ENCODE measurements around the gene MOSMO. TPM values are rescaled to one million over a fixed set of nuclear protein-coding genes. Genes with fewer than 3 reads are reported as not detected.
"Not testable (repeated sequence)": the region's sequence is repeated elsewhere in the genome, so short reads cannot be mapped to it uniquely, and the experiment has no call there.

Gene MOSMO
- total RNA-seq, 2 donors from 2014 or later: 10.9 to 14.1 TPM

GRCh38 chr16:22093996-22094395, 86.1 kb downstream of the MOSMO start:
- no peak overlapping the region for H3K27ac Mint-ChIP-seq
- DNase-seq (ENCODE audit: low spot score) (no peak), ATAC-seq (no peak)
- peaks cover 0 to 3% of the 10 kb centered on the region in 2 donors for H3K4me1 Mint-ChIP-seq (ENCODE audit: low read depth in 2 of 2)
- H3K9me3 Mint-ChIP-seq: no peaks in the 10 kb centered on the region
- no peaks in the 10 kb centered on the region for H3K36me3 Mint-ChIP-seq
- H3K4me3 Mint-ChIP-seq: no peak overlapping the region
- H3K27me3 Mint-ChIP-seq: peaks cover 3 to 8% of the 10 kb centered on the region in 2 donors

GRCh38 chr16:22098405-22099255, 90.7 kb downstream of the MOSMO start:
- Mint-ChIP-seq H3K4me1 (ENCODE audit: low read depth in 2 of 2) (no peaks in the 10 kb centered on the region), H3K4me3 (no peak overlapping the region), H3K9me3 (no peaks in the 10 kb centered on the region), H3K27me3 (peaks cover 3 to 8% of the 10 kb centered on the region in 2 donors), H3K36me3 (no peaks in the 10 kb centered on the region), H3K27ac (no peak overlapping the region)
- no peak for DNase-seq (ENCODE audit: low spot score)
- ATAC-seq: no peak

GRCh38 chr16:22099256-22099975, 91.5 kb downstream of the MOSMO start:
- no peak overlapping the region for H3K27ac Mint-ChIP-seq

GRCh38 chr16:22103441-22103840, 95.5 kb downstream of the MOSMO start:
- Mint-ChIP-seq H3K36me3 (no peaks in the 10 kb centered on the region), H3K4me3 (no peak overlapping the region), H3K4me1 (ENCODE audit: low read depth in 2 of 2) (peaks cover 0 to 4% of the 10 kb centered on the region in 2 donors), H3K27me3 (no peaks in the 10 kb centered on the region), H3K27ac (no peak overlapping the region), H3K9me3 (no peaks in the 10 kb centered on the region)
- no peak for DNase-seq (ENCODE audit: low spot score)
- ATAC-seq: no peak

More at GRCh38 chr16:22099256-22099975, 91.5 kb downstream of the MOSMO start:
- peaks cover 3 to 8% of the 10 kb centered on the region in 2 donors for H3K27me3 Mint-ChIP-seq
- no peaks in the 10 kb centered on the region for H3K4me1 Mint-ChIP-seq (ENCODE audit: low read depth in 2 of 2)
- ATAC-seq: no peak
- H3K36me3 Mint-ChIP-seq: no peaks in the 10 kb centered on the region
- H3K4me3 Mint-ChIP-seq: no peak overlapping the region
- H3K9me3 Mint-ChIP-seq: no peaks in the 10 kb centered on the region
- DNase-seq (ENCODE audit: low spot score): no peak

- Mint-ChIP-seq H3K4me1 (ENCODE audit: low read depth in 2 of 2) (peaks cover 16 to 19% of the 10 kb centered on the region in 2 donors), H3K27me3 (no peaks in the 10 kb centered on the region), H3K36me3 (no peaks in the 10 kb centered on the region), H3K9me3 (no peaks in the 10 kb centered on the region), H3K4me3 (no peak overlapping the region), H3K27ac (no peak overlapping the region)
- DNase-seq (ENCODE audit: low spot score) (no peak), ATAC-seq (peak; percentile 40 to 51)
These were observed 101.5 kb downstream of the MOSMO start for GRCh38 chr16:22109258-22109898.

- not testable (repeated sequence) for H3K9me3 Mint-ChIP-seq; ATAC-seq; H3K27ac Mint-ChIP-seq; H3K36me3 Mint-ChIP-seq; H3K27me3 Mint-ChIP-seq; H3K4me3 Mint-ChIP-seq; DNase-seq (ENCODE audit: low spot score)
- H3K4me1 Mint-ChIP-seq (ENCODE audit: low read depth in 2 of 2): peaks cover 19% of the 10 kb centered on the region in 2 donors
These were observed 103.7 kb downstream of the MOSMO start for GRCh38 chr16:22111629-22112028.

- Mint-ChIP-seq H3K27me3 (no peaks in the 10 kb centered on the region), H3K36me3 (no peaks in the 10 kb centered on the region), H3K27ac (no peak overlapping the region), H3K9me3 (no peaks in the 10 kb centered on the region), H3K4me3 (no peak overlapping the region), H3K4me1 (ENCODE audit: low read depth in 2 of 2) (peaks cover 0 to 3% of the 10 kb centered on the region in 2 donors)
- ATAC-seq (no peak), DNase-seq (ENCODE audit: low spot score) (no peak)
These were observed 108.3 kb downstream of the MOSMO start for GRCh38 chr16:22116095-22116700.

- Mint-ChIP-seq H3K9me3 (no peaks in the 10 kb centered on the region), H3K27ac (no peak overlapping the region), H3K4me1 (ENCODE audit: low read depth in 2 of 2) (peaks cover 0 to 3% of the 10 kb centered on the region in 2 donors), H3K27me3 (peaks cover 3 to 11% of the 10 kb centered on the region in 2 donors), H3K4me3 (no peak overlapping the region), H3K36me3 (no peaks in the 10 kb centered on the region)
- no peak for ATAC-seq
- DNase-seq (ENCODE audit: low spot score): no peak
These were observed 109.7 kb downstream of the MOSMO start for GRCh38 chr16:22117609-22118008.

GRCh38 chr16:22120440-22120839, 112.5 kb downstream of the MOSMO start:
- ATAC-seq (no peak), DNase-seq (ENCODE audit: low spot score) (no peak)
- H3K27ac Mint-ChIP-seq: no peak overlapping the region
- no peaks in the 10 kb centered on the region for H3K9me3 Mint-ChIP-seq
- no peaks in the 10 kb centered on the region for H3K36me3 Mint-ChIP-seq
- H3K27me3 Mint-ChIP-seq: peaks cover 3 to 11% of the 10 kb centered on the region in 2 donors
- no peak overlapping the region for H3K4me3 Mint-ChIP-seq
- peaks cover 0 to 2% of the 10 kb centered on the region in 2 donors for H3K4me1 Mint-ChIP-seq (ENCODE audit: low read depth in 2 of 2)

GRCh38 chr16:22122239-22122638, 114.3 kb downstream of the MOSMO start:
- DNase-seq (ENCODE audit: low spot score) (no peak), ATAC-seq (no peak)
- no peak overlapping the region for H3K27ac Mint-ChIP-seq
- no peaks in the 10 kb centered on the region for H3K4me1 Mint-ChIP-seq (ENCODE audit: low read depth in 2 of 2)
- H3K27me3 Mint-ChIP-seq: peaks cover 3 to 11% of the 10 kb centered on the region in 2 donors
- H3K36me3 Mint-ChIP-seq: no peaks in the 10 kb centered on the region
- no peaks in the 10 kb centered on the region for H3K9me3 Mint-ChIP-seq
- no peak overlapping the region for H3K4me3 Mint-ChIP-seq

GRCh38 chr16:22123146-22123545, 115.2 kb downstream of the MOSMO start:
- Mint-ChIP-seq H3K9me3 (no peaks in the 10 kb centered on the region), H3K36me3 (no peaks in the 10 kb centered on the region), H3K27ac (no peak overlapping the region), H3K4me1 (ENCODE audit: low read depth in 2 of 2) (no peaks in the 10 kb centered on the region), H3K4me3 (no peak overlapping the region), H3K27me3 (peaks cover 8 to 17% of the 10 kb centered on the region in 2 donors)
- DNase-seq (ENCODE audit: low spot score) (no peak), ATAC-seq (no peak)

GRCh38 chr16:22123759-22124490, 116.0 kb downstream of the MOSMO start:
- Mint-ChIP-seq H3K4me1 (ENCODE audit: low read depth in 2 of 2) (no peaks in the 10 kb centered on the region), H3K36me3 (no peaks in the 10 kb centered on the region)

More at GRCh38 chr16:22123759-22124490, 116.0 kb downstream of the MOSMO start:
- DNase-seq (ENCODE audit: low spot score): no peak
- no peak overlapping the region for H3K4me3 Mint-ChIP-seq
- ATAC-seq: no peak
- no peaks in the 10 kb centered on the region for H3K9me3 Mint-ChIP-seq
- peaks cover 11 to 21% of the 10 kb centered on the region in 2 donors for H3K27me3 Mint-ChIP-seq
- no peak overlapping the region for H3K27ac Mint-ChIP-seq

Data from natural killer cell treated with Interleukin-12 subunit alpha and Interleukin-12 subunit beta and Interleukin-15 and Interleukin-18, amount 100 ng/mL, for 72 hours (primary cell).